H1 (cell line): ENCODE measurements around the gene TRABD. TPM values are rescaled to one million over a fixed set of nuclear protein-coding genes. Genes with fewer than 3 reads are reported as not detected.

ENCODE experiments used
- CTCF ChIA-PET: fragments of 300-600 bp; sonication (Branson Sonifier 250); formaldehyde crosslinking; loops from one replicate; lab custom pipeline; 2021; ENCODE audit not compliant: partially characterized antibody; lab: Charles Lee
- POLR2A ChIA-PET: fragments of 300-600 bp; sonication (Branson Sonifier 250); formaldehyde crosslinking; loops from one replicate; lab custom pipeline; 2021; ENCODE audit warnings: inconsistent platforms; ENCODE audit not compliant: partially characterized antibody; lab: Charles Lee
- DNase-seq, 2 experiments: peaks; one replicate each; pipeline versions ENCODE4 v3.0.0 to v3.0.0-alpha.2; 2010 to 2022; ENCODE audit warnings: low spot score in 2 of 2, low read depth in 1 of 2, mixed read lengths in 1 of 2
- FAIRE-seq: peaks from 2 replicates; lab custom pipeline; 2011; peaks lifted over from hg19 to GRCh38; lab: Jason Lieb, UNC
- H2AFZ ChIP-seq: 2 replicates; pipeline ENCODE4 v1.8.1; 2012; ENCODE audit warnings: low read length, inconsistent platforms
- H2AK5ac ChIP-seq: 2 replicates; pipeline ENCODE4 v1.6.1; 2013; ENCODE audit warnings: low read depth, low read length
- H2BK120ac ChIP-seq: replicated peaks from 2 replicates; pipeline ENCODE3; 2013; ENCODE audit warnings: low read depth, low read length, inconsistent platforms
- H2BK12ac ChIP-seq: 2 replicates; pipeline ENCODE4 v1.6.1; 2013; ENCODE audit warnings: low read depth, low read length
- H2BK15ac ChIP-seq: 2 replicates; pipeline ENCODE4 v1.6.1; 2013; ENCODE audit warnings: low read length
- H2BK20ac ChIP-seq: 2 replicates; pipeline ENCODE4 v1.6.1; 2013; ENCODE audit warnings: low read length
- H2BK5ac ChIP-seq: 2 replicates; pipeline ENCODE4 v1.6.1; 2013; ENCODE audit warnings: low read depth, low read length
- H3K14ac ChIP-seq: 2 replicates; pipeline ENCODE4 v1.6.1; 2013; ENCODE audit warnings: inconsistent platforms; ENCODE audit not compliant: insufficient read length
- H3K18ac ChIP-seq: 2 replicates; pipeline ENCODE4 v1.6.1; 2013; ENCODE audit warnings: low read length; ENCODE audit errors: extremely low read depth
- H3K23ac ChIP-seq: 2 replicates; pipeline ENCODE4 v1.6.1; 2013; ENCODE audit warnings: inconsistent platforms; ENCODE audit not compliant: insufficient read length
- H3K23me2 ChIP-seq: 2 replicates; pipeline ENCODE4 v1.6.1; 2013; ENCODE audit warnings: low read depth, low read length
- H3K27ac ChIP-seq: 2 replicates; pipeline ENCODE4 v1.6.1; 2011; ENCODE audit warnings: low read depth, low read length, inconsistent platforms
- H3K27me3 ChIP-seq, 4 experiments: replicated peaks in 1 of 4; 1 replicate in 1 of 4; 2 replicates in 3 of 4; pipeline versions ENCODE4 v1.6.1 to v1.8.1; 2011 to 2013; ENCODE audit warnings: low read length in 3 of 4, mild to moderate bottlenecking in 3 of 4, inconsistent platforms in 2 of 4, mixed read lengths in 2 of 4, moderate library complexity in 1 of 4; ENCODE audit not compliant: control insufficient read depth in 3 of 4, insufficient read depth in 3 of 4; ENCODE audit errors: extremely low read depth in 1 of 4
- H3K36me3 ChIP-seq, 4 experiments: 2 replicates each; pipeline versions ENCODE4 v1.6.1 to v1.8.1; 2011 to 2013; ENCODE audit warnings: mild to moderate bottlenecking in 4 of 4, low read length in 3 of 4, moderate library complexity in 2 of 4, control low read depth in 1 of 4, inconsistent platforms in 1 of 4; ENCODE audit not compliant: insufficient read depth in 4 of 4, control insufficient read depth in 2 of 4
- H3K4ac ChIP-seq: replicated peaks from 2 replicates; pipeline ENCODE3; 2013; ENCODE audit warnings: low read length, low read depth, mixed read lengths, inconsistent platforms; ENCODE audit not compliant: insufficient read length
- H3K4me1 ChIP-seq, 4 experiments: replicated peaks in 1 of 4; 1 replicate in 1 of 4; 2 replicates in 3 of 4; pipeline versions ENCODE4 v1.6.1 to v1.8.1; 2011 to 2013; ENCODE audit warnings: low read length in 3 of 4, inconsistent platforms in 2 of 4, mixed read lengths in 1 of 4; ENCODE audit not compliant: insufficient read depth in 4 of 4, control insufficient read depth in 3 of 4
- H3K4me2 ChIP-seq, 2 experiments: 2 replicates each; pipeline versions ENCODE4 v1.6.1 to v1.8.1; 2011 to 2013; ENCODE audit warnings: low read depth in 2 of 2, low read length in 2 of 2, control low read depth in 1 of 2, inconsistent platforms in 1 of 2, mild to moderate bottlenecking in 1 of 2; ENCODE audit not compliant: insufficient read depth in 1 of 2
- H3K4me3 ChIP-seq, 4 experiments: fragments of 200-600, 300-600 bp in 1 of 4; sonication (generic), shearing (Covaris generic), sonication (Bioruptor Twin) in 1 of 4; 2 replicates each; pipeline versions ENCODE4 v1.5.1 to v1.8.1; 2011 to 2016; ENCODE audit warnings: low read length in 4 of 4, low read depth in 3 of 4, control low read depth in 2 of 4, inconsistent platforms in 2 of 4, mild to moderate bottlenecking in 2 of 4, mixed read lengths in 1 of 4, moderate library complexity in 1 of 4; ENCODE audit not compliant: insufficient read depth in 2 of 4; ENCODE audit errors: extremely low read depth in 1 of 4
- H3K56ac ChIP-seq: replicated peaks from 2 replicates; pipeline ENCODE3; 2013; ENCODE audit warnings: low read depth, mild to moderate bottlenecking, mixed read lengths, low read length, inconsistent platforms; ENCODE audit not compliant: insufficient read length
- H3K79me1 ChIP-seq: 2 replicates; pipeline ENCODE4 v1.6.1; 2013; ENCODE audit warnings: low read depth, low read length, control low read depth
- H3K79me2 ChIP-seq, 2 experiments: 2 replicates each; pipeline versions ENCODE4 v1.6.1 to v1.8.1; 2012 to 2013; ENCODE audit warnings: low read length in 2 of 2, mild to moderate bottlenecking in 2 of 2, inconsistent platforms in 1 of 2; ENCODE audit not compliant: insufficient read depth in 2 of 2, control insufficient read depth in 1 of 2
- H3K9ac ChIP-seq, 4 experiments: replicated peaks in 1 of 4; 1 replicate in 1 of 4; 2 replicates in 3 of 4; pipeline versions ENCODE4 v1.6.1 to v1.8.1; 2011 to 2013; ENCODE audit warnings: low read depth in 3 of 4, low read length in 3 of 4, control low read depth in 2 of 4, mild to moderate bottlenecking in 2 of 4, moderate library complexity in 2 of 4, inconsistent platforms in 1 of 4; ENCODE audit errors: extremely low read depth in 1 of 4
- H3K9me3 ChIP-seq, 2 experiments: 2 replicates each; pipeline versions ENCODE4 v1.6.1 to v1.8.1; 2012 to 2013; ENCODE audit warnings: mild to moderate bottlenecking in 2 of 2, moderate library complexity in 2 of 2, control low read depth in 1 of 2, inconsistent platforms in 1 of 2, low read depth in 1 of 2, low read length in 1 of 2, mixed read lengths in 1 of 2; ENCODE audit not compliant: insufficient read depth in 2 of 2
- H4K20me1 ChIP-seq, 2 experiments: replicated peaks in 1 of 2; 2 replicates each; pipeline versions ENCODE3 to v1.8.1; 2011 to 2013; ENCODE audit warnings: inconsistent platforms in 2 of 2, low read length in 2 of 2, mild to moderate bottlenecking in 1 of 2; ENCODE audit not compliant: insufficient read depth in 2 of 2, control insufficient read depth in 1 of 2
- H4K5ac ChIP-seq: 2 replicates; pipeline ENCODE4 v1.6.1; 2013; ENCODE audit warnings: low read length, low read depth, mixed read lengths, inconsistent platforms; ENCODE audit not compliant: insufficient read length
- H4K8ac ChIP-seq: 2 replicates; pipeline ENCODE4 v1.8.0; 2013; ENCODE audit warnings: mild to moderate bottlenecking, moderate library complexity, low read length, inconsistent platforms; ENCODE audit not compliant: insufficient read depth; ENCODE audit errors: extremely low read depth
- H4K91ac ChIP-seq: replicated peaks from 2 replicates; pipeline ENCODE3; 2013; ENCODE audit warnings: low read length, mixed read lengths, inconsistent platforms; ENCODE audit not compliant: insufficient read length
- CBX5 ChIP-seq: fragments of 300-800, 300-1000 bp; sonication (generic); IDR thresholded peaks from 2 replicates; pipeline ENCODE4 v1.7.1; 2016; ENCODE audit warnings: antibody characterized with exemption, low read length, low read depth
- CBX8 ChIP-seq: fragments of 300-800, 300-1000 bp; sonication (generic); IDR thresholded peaks from 2 replicates; pipeline ENCODE4 v1.7.1; 2016; ENCODE audit warnings: low read depth, low read length, borderline replicate concordance
- CHD2 ChIP-seq: IDR thresholded peaks from 2 replicates; pipeline ENCODE4 v1.6.1; 2012; ENCODE audit warnings: low read length, improper control_type of control experiment
- GTF2F1 ChIP-seq: IDR thresholded peaks from 2 replicates; pipeline ENCODE4 v1.6.1; 2012; ENCODE audit warnings: low read depth, low read length, improper control_type of control experiment, borderline replicate concordance
- KDM4A ChIP-seq: IDR thresholded peaks from one replicate; pipeline ENCODE4 v1.7.1; 2012; ENCODE audit warnings: low read depth, mild to moderate bottlenecking, moderate library complexity, low read length, inconsistent platforms; ENCODE audit not compliant: severe bottlenecking
- PHF8 ChIP-seq: fragments of 200-600 bp; sonication (generic); conservative IDR thresholded peaks from 2 replicates; pipeline ENCODE4 v1.7.1; 2012; ENCODE audit warnings: low read depth, mild to moderate bottlenecking, inconsistent platforms, low read length, moderate library complexity
- POLR2AphosphoS5 ChIP-seq: IDR thresholded peaks from 2 replicates; pipeline ENCODE4 v1.6.1; 2011; ENCODE audit warnings: low read depth, low read length
- POU5F1 ChIP-seq: IDR thresholded peaks from 2 replicates; pipeline ENCODE4 v1.6.1; 2011; ENCODE audit warnings: low read depth, mild to moderate bottlenecking, low read length, moderate library complexity
- RAD21 ChIP-seq, 2 experiments: IDR thresholded peaks in 1 of 2; conservative IDR thresholded peaks in 1 of 2; 2 replicates each; pipeline ENCODE4 v1.6.1; 2011; ENCODE audit warnings: low read depth in 2 of 2, low read length in 2 of 2, improper control_type of control experiment in 1 of 2, inconsistent platforms in 1 of 2, mild to moderate bottlenecking in 1 of 2, moderate library complexity in 1 of 2
- SP1 ChIP-seq: IDR thresholded peaks from 2 replicates; pipeline ENCODE4 v1.6.1; 2011; ENCODE audit warnings: low read depth, low read length
- SUZ12 ChIP-seq: fragments of 200-600 bp; sonication (generic); IDR thresholded peaks from 2 replicates; pipeline ENCODE4 v1.6.1; 2012; ENCODE audit warnings: mild to moderate bottlenecking, inconsistent platforms, low read length, moderate library complexity, mixed read lengths
- TAF1 ChIP-seq: IDR thresholded peaks from 2 replicates; pipeline ENCODE4 v1.6.1; 2011; ENCODE audit warnings: mild to moderate bottlenecking, low read depth, low read length
- TAF7 ChIP-seq: optimal IDR thresholded peaks from 2 replicates; pipeline ENCODE3; 2011; ENCODE audit warnings: low read depth, mild to moderate bottlenecking, inconsistent platforms, low read length, moderate library complexity, borderline replicate concordance
- WGBS, 2 experiments: shearing (Covaris generic) in 1 of 2; methylation state at CpG; one replicate each; pipeline versions ENCODE4 v1.1.6 to v1.1.7; 2013 to 2015; ENCODE audit warnings: low lambda C conversion rate in 2 of 2, mixed read lengths in 2 of 2, inconsistent platforms in 1 of 2, low coverage in 1 of 2, missing lambda C conversion rate in 1 of 2; ENCODE audit not compliant: insufficient replicate concordance in 2 of 2, insufficient coverage in 1 of 2, insufficient read length in 1 of 2; ENCODE audit errors: extremely low coverage in 1 of 2, missing lambda C conversion rate in 1 of 2; 5-methylcytosine and 5-hydroxymethylcytosine counted together
- polyA plus RNA-seq, 7 experiments: library from polyadenylated mRNA; depleted of rRNA in 3 of 7; stranded (reverse) in 5 of 7; unstranded in 2 of 7; fragments of >200 nt in 5 of 7; fragments of 200-250 nt in 2 of 7; gene quantifications; 1 replicate in 5 of 7; 2 replicates in 1 of 7; 4 replicates in 1 of 7; pipeline versions ENCODE4 v1.2.1 to v1.2.3, GENCODE V29; 2011 to 2013; ENCODE audit warnings: missing spikeins in 2 of 7, mixed read lengths in 2 of 7
- total RNA-seq: library from RNA; stranded (reverse); fragmentation: NEBNext Ultra II Directional; extraction: Animal tissue kit (Norgen Biotek cat#: 25700); gene quantifications from 2 replicates; pipeline ENCODE4 v1.2.1, GENCODE V29; 2021
- TF ChIP-seq, protein P1 (sequence below): IDR thresholded peaks from 2 replicates; pipeline ENCODE4 v1.6.1; 2011; ENCODE audit warnings: low read length, improper control_type of control experiment

TRABD gene
- total and polyA plus RNA-seq, 2 of the 8 experiments (the other 6 are each of a cell fraction or from before 2014, with no cell fraction given): 44.2 to 57.5 TPM

DNA sequence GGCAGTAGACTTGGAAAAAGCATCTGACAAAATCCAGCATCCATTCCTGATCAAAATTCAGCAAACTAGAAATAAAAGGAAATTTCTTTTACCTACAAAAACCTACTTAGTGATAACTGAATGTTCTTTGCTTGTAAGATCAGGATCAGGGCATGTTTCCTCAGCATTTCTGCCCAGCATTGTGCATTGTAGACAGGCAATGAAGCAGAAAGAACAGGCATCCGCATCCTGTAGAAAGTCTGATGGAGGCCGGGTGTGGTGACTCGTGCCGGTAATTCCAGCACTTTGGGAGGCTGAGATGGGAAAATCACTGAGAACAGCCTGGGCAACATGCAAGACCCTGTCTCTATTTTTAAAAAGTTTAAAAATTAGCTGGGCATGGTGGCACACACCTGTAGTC lies 47.7 kb upstream of the TRABD start:
- Histone ChIP-seq H3K79me1 (no peaks in the 10 kb centered on the region), H2AFZ (no peak overlapping the region), H2BK120ac (no peak overlapping the region), H4K20me1 (no peaks in the 10 kb centered on the region), H3K56ac (no peak overlapping the region), H2AK5ac (no peak overlapping the region), H2BK12ac (no peak overlapping the region), H2BK20ac (no peak overlapping the region), H2BK5ac (no peak overlapping the region), H3K9me3 (no peaks in the 10 kb centered on the region), H3K27ac (no peak overlapping the region), H2BK15ac (no peak overlapping the region), H4K8ac (no peak overlapping the region), H3K14ac (no peak overlapping the region), H3K27me3 (no peaks in the 10 kb centered on the region), H3K4me3 (no peak overlapping the region), H3K4ac (no peak overlapping the region), H3K18ac (no peak overlapping the region), H3K9ac (no peak overlapping the region), H4K91ac (no peak overlapping the region), H3K23ac (no peak overlapping the region), H4K5ac (no peak overlapping the region), H3K4me2 (no peak overlapping the region), H3K36me3 (no peaks in the 10 kb centered on the region), H3K23me2 (no peaks in the 10 kb centered on the region), H3K79me2 (no peaks in the 10 kb centered on the region), H3K4me1 (no peaks in the 10 kb centered on the region)
- DNase-seq (no peak), FAIRE-seq (no peak)
- POLR2A ChIA-PET: no interaction called here
- CTCF ChIA-PET: interaction anchor here (0.8 to 1.4 kb wide), 2 partner anchors 10 to 12 kb away, joined by 3 to 5 read pairs; no protein-coding TSS in a partner anchor
- 98% methylated on average over 4 of the region's 4 CpGs; no CpG with 5 or more reads in 1 of the 2 experiments for WGBS, 2 experiments
- TF ChIP-seq, protein P1, sequence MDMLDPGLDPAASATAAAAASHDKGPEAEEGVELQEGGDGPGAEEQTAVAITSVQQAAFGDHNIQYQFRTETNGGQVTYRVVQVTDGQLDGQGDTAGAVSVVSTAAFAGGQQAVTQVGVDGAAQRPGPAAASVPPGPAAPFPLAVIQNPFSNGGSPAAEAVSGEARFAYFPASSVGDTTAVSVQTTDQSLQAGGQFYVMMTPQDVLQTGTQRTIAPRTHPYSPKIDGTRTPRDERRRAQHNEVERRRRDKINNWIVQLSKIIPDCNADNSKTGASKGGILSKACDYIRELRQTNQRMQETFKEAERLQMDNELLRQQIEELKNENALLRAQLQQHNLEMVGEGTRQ: no peak
- TF ChIP-seq RAD21 (IDR thresholded peaks at IDR 0.05 in 1 of 2, conservative IDR thresholded peaks at IDR 0.05 in 1 of 2; ENCODE audit: low read depth in 2 of 2, low read length in 2 of 2) (no peak), PHF8 (no peak), CHD2 (no peak), POLR2AphosphoS5 (no peak), SUZ12 (no peak), CBX5 (no peak), CBX8 (no peak), GTF2F1 (no peak), KDM4A (no peak), TAF1 (no peak), POU5F1 (no peak), SP1 (no peak), TAF7 (no peak)
